Activated CD4-positive, alpha-beta memory T cell treated with anti-CD3 and anti-CD28 coated beads for 36 hours (primary cell): ENCODE measurements around the gene DENND2A. TPM values are rescaled to one million over a fixed set of nuclear protein-coding genes. Genes with fewer than 3 reads are reported as not detected.
"Not testable (repeated sequence)": the region's sequence is repeated elsewhere in the genome, so short reads cannot be mapped to it uniquely, and the experiment has no call there.

Experiments used
- CTCF ChIA-PET: fragments of 350-600 bp; sonication (Branson Sonifier 250); formaldehyde crosslinking; loops from one replicate; lab custom pipeline; 2021; ENCODE audit warnings: antibody characterized with exemption, inconsistent platforms; lab: Charles Lee
- POLR2A ChIA-PET: fragments of 350-600 bp; sonication (Branson Sonifier 250); formaldehyde crosslinking; loops from one replicate; lab custom pipeline; 2021; ENCODE audit warnings: antibody characterized with exemption; lab: Charles Lee
- DNase-seq: peaks from one replicate; pipeline ENCODE4 v3.0.0-alpha.2; 2020
- H3K27ac Mint-ChIP-seq: one replicate; pipeline ENCODE4 v1.8.0; 2021; ENCODE audit warnings: mixed read lengths
- H3K27me3 Mint-ChIP-seq: one replicate; pipeline ENCODE4 v1.8.0; 2021; ENCODE audit warnings: mixed read lengths
- H3K36me3 Mint-ChIP-seq: one replicate; pipeline ENCODE4 v1.8.0; 2021; ENCODE audit warnings: mixed read lengths
- H3K4me1 Mint-ChIP-seq: one replicate; pipeline ENCODE4 v1.8.0; 2021; ENCODE audit warnings: low read depth, mixed read lengths
- H3K4me3 Mint-ChIP-seq: one replicate; pipeline ENCODE4 v1.8.0; 2021; ENCODE audit warnings: mild to moderate bottlenecking, mixed read lengths
- H3K9me3 Mint-ChIP-seq: one replicate; pipeline ENCODE4 v1.8.0; 2021; ENCODE audit warnings: mixed read lengths
- intact Hi-C: fragments of 100-400 bp; cut with micrococcal nuclease; formaldehyde crosslinking; loops from one replicate; pipeline ENCODE4 v1.15.1; 2023
- total RNA-seq, 2 experiments: library from RNA; stranded (reverse); gene quantifications; one replicate each; pipeline ENCODE4 v1.2.3, GENCODE V29; 2021

The DENND2A gene
- total RNA-seq, 2 experiments from 2014 or later = not detected

DNA sequence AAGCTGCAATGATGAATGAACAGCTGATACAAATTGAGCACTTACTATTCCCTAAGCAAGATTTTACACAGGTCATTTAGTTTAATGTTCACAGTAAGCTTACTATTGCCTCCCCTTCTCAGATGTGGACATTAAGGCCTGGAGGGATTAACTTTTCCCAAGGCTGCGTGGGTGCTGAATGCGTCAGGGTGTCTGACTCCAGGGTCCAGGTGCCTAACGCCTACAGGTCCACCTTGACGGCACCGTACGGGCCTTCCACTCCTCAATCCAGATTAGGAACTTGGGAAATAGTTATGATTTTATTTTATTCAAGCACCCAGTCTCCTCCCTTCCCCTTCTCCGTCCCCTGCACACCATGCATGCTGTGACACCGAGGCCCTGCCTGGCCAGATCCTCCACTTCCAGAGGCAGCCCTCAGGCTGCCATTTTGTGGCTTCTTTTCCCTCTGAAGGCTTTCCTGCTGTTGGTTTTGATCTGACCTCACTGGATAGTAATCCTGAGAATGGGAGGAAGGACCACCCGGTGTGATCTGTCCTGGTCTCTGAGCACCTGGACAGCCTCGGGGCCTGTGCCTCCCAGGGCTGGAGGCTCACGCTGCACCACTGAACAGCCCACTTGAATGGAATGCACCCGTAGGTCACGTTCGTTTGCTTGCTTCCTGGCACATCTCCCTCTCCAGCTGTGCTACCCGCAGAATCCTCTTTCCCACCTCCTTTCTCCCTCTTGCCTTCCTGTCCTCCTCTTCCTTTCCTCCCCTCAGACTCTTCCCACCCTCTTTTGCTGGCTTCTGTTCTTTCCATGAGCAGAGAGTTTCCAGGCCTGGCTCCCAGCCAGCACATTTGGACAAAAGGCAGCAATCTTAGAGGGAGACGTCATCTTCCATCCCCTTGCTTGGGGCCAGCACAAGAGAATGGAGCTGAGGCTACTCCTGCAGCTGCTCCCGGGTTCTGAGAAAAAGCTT, 14.4 kb downstream of the DENND2A start:
- DNase-seq = no peak
- no peaks in the 10 kb centered on the region for H3K36me3 Mint-ChIP-seq
- ChIA-PET POLR2A (no interaction called here), CTCF (no interaction called here)
- H3K9me3 Mint-ChIP-seq = no peaks in the 10 kb centered on the region
- no peak overlapping the region for H3K27ac Mint-ChIP-seq
- no peak overlapping the region for H3K4me3 Mint-ChIP-seq
- no peaks in the 10 kb centered on the region for H3K4me1 Mint-ChIP-seq
- intact Hi-C loops = no loop called here
- no peaks in the 10 kb centered on the region for H3K27me3 Mint-ChIP-seq

DNA sequence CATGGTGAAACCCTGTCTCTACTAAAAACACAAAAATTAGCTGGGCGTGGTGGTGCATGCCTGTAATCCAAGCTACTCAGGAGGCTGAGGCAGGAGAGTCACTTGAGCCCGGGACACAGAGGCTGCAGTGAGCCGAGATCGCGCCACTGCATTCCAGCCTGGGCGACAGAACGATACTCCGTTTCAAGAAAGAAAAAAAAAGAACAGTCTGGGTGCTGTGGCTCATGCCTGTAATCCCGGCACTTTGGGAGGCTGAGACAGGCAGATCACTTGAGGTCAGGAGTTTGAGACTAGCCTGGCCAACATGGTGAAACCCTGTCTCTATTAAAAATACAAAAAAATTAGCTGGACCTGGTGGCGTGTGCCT, 15.4 kb downstream of the DENND2A start:
- POLR2A ChIA-PET, H3K27ac Mint-ChIP-seq, H3K4me3 Mint-ChIP-seq, H3K27me3 Mint-ChIP-seq, H3K9me3 Mint-ChIP-seq, CTCF ChIA-PET, intact Hi-C loops, H3K4me1 Mint-ChIP-seq, DNase-seq, H3K36me3 Mint-ChIP-seq: not testable (repeated sequence)

DNA sequence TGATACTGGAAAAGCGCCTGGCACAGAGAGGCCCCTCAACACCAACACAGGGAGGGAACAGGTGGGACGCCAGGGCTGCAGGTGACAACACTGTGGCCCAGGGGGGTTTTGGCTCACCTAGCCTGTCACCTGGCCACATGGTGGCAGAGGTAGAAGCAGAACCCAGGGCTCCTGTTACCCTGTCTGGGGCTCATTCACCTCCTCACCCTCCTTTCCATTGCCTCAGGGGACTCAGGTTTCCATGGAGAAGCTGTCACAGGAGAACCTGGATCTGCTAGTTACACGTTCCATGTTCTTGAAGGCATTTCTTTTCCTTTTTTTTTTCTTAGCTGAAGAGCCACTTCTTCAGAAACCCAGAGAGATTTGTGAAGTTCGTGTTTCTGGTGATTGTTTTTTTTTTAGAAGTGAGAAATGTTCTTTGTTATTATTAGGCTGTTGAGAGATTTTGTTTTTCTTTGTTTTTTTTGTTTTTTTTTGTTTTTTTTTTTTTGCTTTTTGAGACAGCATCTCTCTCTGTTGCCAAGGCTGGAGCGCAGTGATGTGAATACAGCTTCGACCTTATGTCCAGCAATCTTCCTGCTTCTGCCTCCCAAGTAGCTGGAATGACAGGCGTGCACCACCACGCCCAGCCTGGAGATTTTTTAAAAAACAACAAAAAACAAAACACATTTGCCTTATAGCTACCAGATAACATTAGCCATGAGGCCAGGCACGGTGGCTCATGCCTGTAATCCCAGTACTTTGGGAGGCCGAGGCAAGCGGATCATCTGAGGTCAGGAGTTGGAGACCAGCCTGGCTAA, 16.0 kb downstream of the DENND2A start:
- ChIA-PET CTCF (no interaction called here), POLR2A (no interaction called here)
- no peak overlapping the region for H3K27ac Mint-ChIP-seq
- H3K9me3 Mint-ChIP-seq = no peaks in the 10 kb centered on the region
- no peak overlapping the region for H3K4me3 Mint-ChIP-seq
- no peaks in the 10 kb centered on the region for H3K36me3 Mint-ChIP-seq
- intact Hi-C loops = no loop called here
- no peaks in the 10 kb centered on the region for H3K27me3 Mint-ChIP-seq
- DNase-seq = no peak
- no peaks in the 10 kb centered on the region for H3K4me1 Mint-ChIP-seq

DNA sequence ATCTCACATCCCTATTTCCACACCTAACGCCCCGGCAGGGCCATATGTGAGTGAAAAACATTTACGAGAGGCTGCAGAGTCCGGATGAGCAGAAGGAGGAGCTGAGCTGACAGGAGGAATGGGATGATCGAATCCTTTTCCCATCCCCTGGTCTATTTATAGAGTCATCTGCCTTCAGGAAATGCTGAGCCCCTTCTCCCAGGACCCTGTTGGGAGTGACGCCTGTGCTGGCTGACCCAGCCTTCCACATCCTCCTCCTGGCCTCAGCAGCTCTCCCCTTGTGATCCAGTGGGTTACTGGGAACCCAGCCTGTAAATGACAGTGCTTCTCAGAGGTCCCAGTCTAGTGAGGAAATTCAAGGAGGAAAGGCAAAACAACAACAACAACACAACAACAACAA, 16.6 kb downstream of the DENND2A start:
- ChIA-PET POLR2A (no interaction called here), CTCF (no interaction called here)
- intact Hi-C loops = no loop called here
- H3K4me1 Mint-ChIP-seq = no peaks in the 10 kb centered on the region
- no peaks in the 10 kb centered on the region for H3K27me3 Mint-ChIP-seq
- no peak overlapping the region for H3K4me3 Mint-ChIP-seq
- H3K36me3 Mint-ChIP-seq = no peaks in the 10 kb centered on the region
- H3K9me3 Mint-ChIP-seq = no peaks in the 10 kb centered on the region
- no peak overlapping the region for H3K27ac Mint-ChIP-seq
- no peak for DNase-seq

DNA sequence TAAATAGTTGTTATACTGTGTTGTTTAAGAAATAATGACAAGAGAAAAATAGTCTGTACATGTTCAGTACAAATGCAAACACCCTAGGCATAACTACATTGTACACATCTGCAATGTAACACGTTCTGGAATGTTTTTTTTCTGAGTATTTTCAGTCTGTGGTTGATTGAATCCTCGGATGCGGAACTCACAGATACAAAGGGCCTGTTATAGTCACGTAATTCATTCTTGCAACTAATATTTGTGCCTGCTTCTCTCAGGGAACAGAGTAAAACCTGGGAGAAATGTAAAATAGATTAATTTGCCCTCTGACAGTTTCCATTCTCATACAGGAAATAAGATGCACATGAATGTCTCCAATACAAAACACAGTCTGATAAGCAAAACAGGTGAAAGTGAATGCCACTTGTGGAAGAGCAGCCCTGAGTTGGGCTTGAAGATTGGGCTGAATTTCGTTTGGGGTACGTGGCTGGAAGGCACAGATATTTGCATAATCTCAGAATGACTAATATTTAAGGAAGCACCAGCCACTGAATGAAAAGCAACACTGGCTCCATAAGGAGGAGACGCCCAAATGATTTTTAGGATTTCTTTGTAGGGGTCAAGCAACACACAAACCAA, 19.1 kb downstream of the DENND2A start:
- Mint-ChIP-seq H3K36me3 (no peaks in the 10 kb centered on the region), H3K4me3 (no peak overlapping the region), H3K9me3 (no peaks in the 10 kb centered on the region), H3K27me3 (no peaks in the 10 kb centered on the region), H3K4me1 (no peaks in the 10 kb centered on the region), H3K27ac (no peak overlapping the region)
- intact Hi-C loops = no loop called here
- POLR2A ChIA-PET = no interaction called here
- DNase-seq = no peak
- CTCF ChIA-PET = no interaction called here

DNA sequence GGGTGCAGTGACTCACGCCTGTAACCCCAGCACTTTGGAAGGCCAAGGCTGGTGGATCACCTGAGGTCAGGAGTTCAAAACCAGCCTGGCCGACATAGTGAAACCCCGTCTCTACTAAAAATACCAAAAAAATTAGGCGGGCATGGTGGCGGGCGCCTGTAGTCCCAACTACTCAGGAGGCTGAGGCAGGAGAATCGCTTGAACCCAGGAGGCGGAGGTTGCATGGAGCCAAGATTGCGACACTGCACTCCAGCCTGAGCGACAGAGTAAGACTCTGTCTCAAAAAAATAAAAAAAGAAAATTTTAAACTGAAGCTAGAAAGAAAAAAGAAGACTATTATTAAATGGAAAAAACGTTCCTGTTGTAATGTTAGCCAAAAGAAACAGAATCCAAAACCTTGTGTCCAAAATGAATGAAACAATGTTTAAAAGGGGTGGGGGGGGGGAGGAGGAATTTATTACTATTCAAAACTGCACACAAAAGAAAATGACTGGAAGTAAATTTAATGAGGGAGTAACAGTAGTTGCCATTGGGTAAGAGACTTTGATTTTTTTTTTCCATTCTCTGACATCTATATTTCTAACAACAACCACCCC, 20.6 kb downstream of the DENND2A start:
- H3K36me3 Mint-ChIP-seq, intact Hi-C loops, DNase-seq, H3K27ac Mint-ChIP-seq, POLR2A ChIA-PET, H3K4me3 Mint-ChIP-seq, H3K27me3 Mint-ChIP-seq, H3K9me3 Mint-ChIP-seq, H3K4me1 Mint-ChIP-seq: not testable (repeated sequence)
- CTCF ChIA-PET = interaction anchor here (0.9 kb wide), 1 partner anchor 9 kb away, joined by 4 read pairs; no protein-coding TSS in a partner anchor

DNA sequence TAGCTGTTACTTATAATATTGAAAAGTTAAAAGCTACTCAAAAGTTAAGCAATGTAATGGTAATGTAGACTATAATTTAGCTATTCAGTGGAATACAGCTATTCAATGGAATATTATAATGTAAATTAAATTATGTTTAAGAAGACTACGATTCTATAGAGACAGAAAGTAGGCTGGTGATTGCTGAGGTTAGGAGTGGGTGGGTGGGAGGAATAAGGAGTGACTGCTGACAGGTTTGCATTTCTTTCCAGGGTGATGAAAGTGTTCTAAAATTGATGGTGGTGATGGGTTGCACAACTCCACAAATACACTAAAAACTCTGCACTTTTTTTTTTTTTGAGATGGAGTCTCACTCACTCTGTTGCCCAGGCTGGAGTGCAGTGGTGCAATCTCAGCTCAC, 21.4 kb downstream of the DENND2A start:
- ChIA-PET CTCF (interaction anchor here (0.9 to 1.1 kb wide), 2 partner anchors 10 to 34 kb away, joined by 3 to 4 read pairs; no protein-coding TSS in a partner anchor), POLR2A (interaction anchor here (0.6 kb wide), 1 partner anchor 23 kb away, joined by 3 read pairs; no protein-coding TSS in a partner anchor)

DNA sequence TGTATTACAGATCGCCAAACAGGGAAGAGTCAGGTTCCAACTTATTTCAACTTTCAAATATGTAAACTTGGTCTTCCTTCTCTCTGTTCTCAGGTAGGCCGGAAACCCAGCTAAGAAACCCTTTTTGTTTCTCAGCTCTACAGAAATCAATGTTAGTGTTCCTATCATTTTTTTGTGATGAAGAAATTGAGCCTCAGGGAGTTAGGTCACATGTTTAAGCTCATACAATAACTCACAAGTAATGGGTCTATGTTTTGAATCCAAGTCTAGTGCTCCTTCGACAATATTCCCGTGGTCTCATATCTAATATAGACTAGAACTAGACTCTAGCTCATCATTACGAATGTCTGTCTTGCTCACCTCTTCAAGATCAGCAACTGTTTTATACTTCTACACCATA, 22.3 kb downstream of the DENND2A start:
- Mint-ChIP-seq H3K36me3 (no peaks in the 10 kb centered on the region), H3K4me3 (no peak overlapping the region), H3K27me3 (no peaks in the 10 kb centered on the region), H3K4me1 (no peaks in the 10 kb centered on the region), H3K9me3 (no peaks in the 10 kb centered on the region), H3K27ac (no peak overlapping the region)
- ChIA-PET CTCF (interaction anchor here (1.1 kb wide), 1 partner anchor 35 kb away, joined by 3 read pairs; no protein-coding TSS in a partner anchor), POLR2A (no interaction called here)
- intact Hi-C loops = no loop called here
- no peak for DNase-seq

More for the DNA sequence above, 21.4 kb downstream of the DENND2A start:
- no peaks in the 10 kb centered on the region for H3K36me3 Mint-ChIP-seq
- DNase-seq = no peak
- H3K4me3 Mint-ChIP-seq = no peak overlapping the region
- H3K4me1 Mint-ChIP-seq = no peaks in the 10 kb centered on the region
- H3K27ac Mint-ChIP-seq = no peak overlapping the region
- no peaks in the 10 kb centered on the region for H3K27me3 Mint-ChIP-seq
- intact Hi-C loops = no loop called here
- H3K9me3 Mint-ChIP-seq = no peaks in the 10 kb centered on the region

DNA sequence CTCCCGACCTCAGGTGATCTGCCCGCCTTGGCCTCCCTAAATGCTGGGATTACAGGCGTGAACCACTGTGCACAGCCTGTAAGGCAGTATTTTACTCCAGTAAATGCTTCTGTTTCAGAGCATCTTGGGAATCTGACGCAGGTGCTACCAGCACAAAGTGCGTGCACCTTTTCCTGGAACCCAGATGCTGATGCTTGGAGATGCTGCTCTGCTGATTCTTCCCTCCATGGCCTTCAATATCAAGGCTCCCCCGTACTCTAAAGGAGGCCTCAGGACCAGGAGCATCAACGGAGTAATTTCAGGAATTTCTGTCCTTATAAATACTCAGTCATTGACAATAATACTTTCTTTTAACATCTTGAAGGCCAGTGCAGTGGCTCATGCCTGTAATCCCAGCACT, 23.5 kb downstream of the DENND2A start:
- DNase-seq = no peak
- ChIA-PET POLR2A (no interaction called here), CTCF (no interaction called here)
- H3K27me3 Mint-ChIP-seq = no peaks in the 10 kb centered on the region
- H3K27ac Mint-ChIP-seq = no peak overlapping the region
- H3K4me1 Mint-ChIP-seq = no peaks in the 10 kb centered on the region
- H3K36me3 Mint-ChIP-seq = no peaks in the 10 kb centered on the region
- intact Hi-C loops = no loop called here
- H3K4me3 Mint-ChIP-seq = no peak overlapping the region
- H3K9me3 Mint-ChIP-seq = no peaks in the 10 kb centered on the region

DNA sequence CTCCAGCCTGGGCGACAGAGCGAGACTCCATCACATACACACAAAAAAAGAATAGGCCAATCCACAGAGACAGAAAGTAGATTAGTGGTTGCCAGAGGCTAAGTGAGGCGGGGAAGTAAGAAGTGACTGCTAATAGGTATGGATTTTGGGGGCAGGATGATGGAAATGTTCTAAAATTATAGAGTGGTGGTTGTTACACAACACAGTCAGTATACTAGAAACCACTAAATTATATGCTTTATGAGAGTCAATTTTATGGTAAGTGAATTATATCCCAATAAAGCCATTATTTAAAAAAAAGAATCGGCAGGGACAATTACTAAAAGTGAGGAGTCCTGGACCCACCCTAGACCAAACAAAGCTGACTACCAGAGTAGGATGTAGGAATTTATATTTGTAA, 24.3 kb downstream of the DENND2A start:
- Mint-ChIP-seq H3K27ac (no peak overlapping the region), H3K9me3 (no peaks in the 10 kb centered on the region), H3K27me3 (no peaks in the 10 kb centered on the region), H3K4me3 (no peak overlapping the region), H3K4me1 (no peaks in the 10 kb centered on the region), H3K36me3 (no peaks in the 10 kb centered on the region)
- ChIA-PET CTCF (no interaction called here), POLR2A (no interaction called here)
- intact Hi-C loops = no loop called here
- DNase-seq = no peak

DNA sequence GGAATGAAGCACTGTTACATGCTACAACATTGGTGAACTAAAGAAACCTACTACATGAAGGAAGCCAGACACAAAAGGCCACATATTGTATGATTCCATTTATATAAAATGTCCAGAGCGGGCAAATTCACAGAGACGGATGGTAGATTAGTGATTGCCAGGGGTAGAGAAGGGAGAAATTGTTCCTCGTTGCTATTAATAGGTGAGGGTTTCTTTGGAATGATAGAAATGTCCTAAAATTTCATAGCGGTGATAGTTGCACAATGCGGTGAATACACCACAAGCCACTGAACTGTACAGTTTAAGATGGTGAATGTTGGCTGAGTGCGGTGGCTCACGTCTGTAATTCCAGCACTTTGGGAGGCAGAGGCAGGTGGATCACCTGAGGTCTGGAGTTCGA, 29.0 kb downstream of the DENND2A start:
- no peaks in the 10 kb centered on the region for H3K9me3 Mint-ChIP-seq
- H3K4me1 Mint-ChIP-seq = no peaks in the 10 kb centered on the region
- no peak overlapping the region for H3K27ac Mint-ChIP-seq
- CTCF ChIA-PET = interaction anchor here (0.6 kb wide), 1 partner anchor 80 kb away, joined by 4 read pairs; no protein-coding TSS in a partner anchor
- intact Hi-C loops = no loop called here
- H3K36me3 Mint-ChIP-seq = no peaks in the 10 kb centered on the region
- no peak for DNase-seq
- no peaks in the 10 kb centered on the region for H3K27me3 Mint-ChIP-seq
- POLR2A ChIA-PET = no interaction called here
- H3K4me3 Mint-ChIP-seq = no peak overlapping the region
